ENCODE results near the gene NAA10.

Gene NAA10

GRCh38 chrX:153909980-153910360, 24.9 kb downstream of the NAA10 start:
- no peak for DNase-seq (ENCODE audit: low read depth in 1 of 2, low spot score in 1 of 2)

- no peak for DNase-seq (ENCODE audit: low read depth in 1 of 2, low spot score in 1 of 2)
These were observed 25.5 kb downstream of the NAA10 start for GRCh38 chrX:153909024-153909979.

- DNase-seq (ENCODE audit: low read depth in 1 of 2, low spot score in 1 of 2) = no peak
These were observed 26.5 kb downstream of the NAA10 start for GRCh38 chrX:153908219-153908860.

- no peak for DNase-seq (ENCODE audit: low read depth in 1 of 2, low spot score in 1 of 2)
These were observed 27.4 kb downstream of the NAA10 start for GRCh38 chrX:153907456-153907855.

- DNase-seq (ENCODE audit: low read depth in 1 of 2, low spot score in 1 of 2) = no peak
These were observed 28.5 kb downstream of the NAA10 start for GRCh38 chrX:153906126-153906917.

DNA sequence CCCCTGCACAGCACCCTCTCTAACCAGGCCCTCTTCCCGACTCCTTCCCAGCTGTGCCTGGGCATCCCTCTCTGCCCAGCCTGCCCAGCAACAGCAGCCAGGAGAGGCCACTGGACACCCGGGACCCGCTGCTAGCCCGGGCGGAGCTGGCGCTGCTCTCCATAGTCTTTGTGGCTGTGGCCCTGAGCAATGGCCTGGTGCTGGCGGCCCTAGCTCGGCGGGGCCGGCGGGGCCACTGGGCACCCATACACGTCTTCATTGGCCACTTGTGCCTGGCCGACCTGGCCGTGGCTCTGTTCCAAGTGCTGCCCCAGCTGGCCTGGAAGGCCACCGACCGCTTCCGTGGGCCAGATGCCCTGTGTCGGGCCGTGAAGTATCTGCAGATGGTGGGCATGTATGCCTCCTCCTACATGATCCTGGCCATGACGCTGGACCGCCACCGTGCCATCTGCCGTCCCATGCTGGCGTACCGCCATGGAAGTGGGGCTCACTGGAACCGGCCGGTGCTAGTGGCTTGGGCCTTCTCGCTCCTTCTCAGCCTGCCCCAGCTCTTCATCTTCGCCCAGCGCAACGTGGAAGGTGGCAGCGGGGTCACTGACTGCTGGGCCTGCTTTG, 29.2 kb downstream of the NAA10 start:
- DNase-seq (ENCODE audit: low read depth in 1 of 2, low spot score in 1 of 2) = no peak

GRCh38 chrX:153903991-153904957, 30.6 kb downstream of the NAA10 start, which contains the start of gene AVPR2:
Gene AVPR2 (plus strand): TSS chrX:153904673. CDS start chrX:153905146, 473 bp downstream.
- DNase-seq (ENCODE audit: low read depth in 1 of 2, low spot score in 1 of 2) = no peak

GRCh38 chrX:153903238-153903980, 31.4 kb downstream of the NAA10 start:
- no peak for DNase-seq (ENCODE audit: low read depth in 1 of 2, low spot score in 1 of 2)

GRCh38 chrX:153902385-153902784, 32.5 kb downstream of the NAA10 start:
- DNase-seq (ENCODE audit: low read depth in 1 of 2, low spot score in 1 of 2) = no peak

DNA sequence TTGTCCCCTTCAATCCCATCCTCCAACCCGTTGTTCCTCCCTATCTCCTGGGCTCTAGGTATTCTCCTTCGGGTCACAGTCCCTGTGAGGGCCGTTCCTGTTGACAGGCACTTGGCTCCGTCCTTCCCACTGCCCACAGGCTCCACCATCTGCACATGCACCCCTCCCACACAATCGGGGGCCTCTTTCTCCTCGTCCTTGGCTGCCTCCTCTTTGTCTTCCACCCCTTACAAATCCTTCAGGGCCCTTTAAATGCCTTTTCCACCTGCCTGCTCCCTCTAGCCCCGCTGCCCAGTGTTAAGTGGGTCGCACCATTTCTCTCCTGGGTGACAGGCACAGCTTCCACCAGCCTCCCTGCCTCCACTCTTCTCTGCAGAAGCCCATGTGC, 33.1 kb downstream of the NAA10 start:
- DNase-seq (ENCODE audit: low read depth in 1 of 2, low spot score in 1 of 2) = no peak

DNA sequence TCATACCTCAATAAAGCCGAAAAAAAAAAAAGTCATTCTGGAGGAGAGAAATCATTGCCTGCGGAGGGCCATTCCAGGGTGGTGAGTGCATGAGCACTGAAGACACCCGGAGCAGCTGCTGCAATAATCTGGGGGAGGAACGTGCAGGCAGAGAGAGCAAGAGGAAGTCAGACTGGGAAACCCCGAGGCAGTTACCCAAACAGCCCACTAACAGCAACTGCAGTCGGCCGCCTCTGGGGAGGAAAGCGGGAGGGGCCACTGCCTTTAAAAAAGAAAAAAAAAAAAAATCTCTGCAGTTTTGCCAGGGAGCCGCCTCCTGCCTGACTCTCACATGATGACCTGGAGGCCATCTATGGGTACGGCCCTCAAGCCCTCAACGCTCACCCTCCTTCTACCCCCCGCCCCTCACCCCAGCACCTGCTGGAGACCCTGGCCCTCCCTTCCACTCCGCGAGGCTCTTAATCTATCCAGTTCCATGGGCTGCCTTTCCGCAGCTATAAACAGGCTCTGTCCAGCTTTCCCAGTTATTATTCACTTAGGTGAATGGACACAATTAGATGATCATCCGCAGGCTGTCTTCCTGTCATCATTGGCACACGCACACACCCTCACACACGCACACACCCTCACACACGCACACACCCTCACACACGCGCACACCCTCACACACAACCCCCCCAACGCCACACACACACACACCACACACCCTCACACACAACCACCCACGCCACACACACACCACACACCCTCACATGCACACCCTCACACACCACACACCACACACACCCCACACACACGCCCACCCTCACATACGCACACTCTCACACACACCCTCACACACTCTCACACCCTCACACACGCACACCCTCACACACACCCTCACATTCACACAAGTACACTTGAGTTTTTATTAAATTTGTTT, 33.7 kb downstream of the NAA10 start:
- peak in 1 of 2 donors; percentile 43 for DNase-seq (ENCODE audit: low read depth in 1 of 2, low spot score in 1 of 2)

DNA sequence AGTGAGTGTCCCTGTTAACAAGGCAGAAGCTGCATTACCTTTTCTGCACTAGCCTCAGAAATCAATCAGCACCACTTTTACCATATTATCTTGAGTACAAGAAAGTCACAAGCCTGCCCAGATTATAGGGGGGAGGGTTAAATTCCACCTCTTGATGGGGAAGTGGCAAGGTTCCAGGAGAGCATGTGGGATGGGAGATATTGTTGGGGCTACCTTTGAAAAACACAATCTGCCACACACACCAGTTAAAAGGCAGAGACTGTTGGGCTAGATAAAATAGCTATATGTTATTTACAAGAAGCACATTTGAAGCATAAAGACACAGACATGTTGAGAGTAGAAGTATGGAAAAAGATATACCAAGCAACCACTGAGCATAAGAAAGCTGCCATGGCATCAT, 36.9 kb downstream of the NAA10 start:
- DNase-seq (ENCODE audit: low read depth in 1 of 2, low spot score in 1 of 2) = no peak

- no peak for DNase-seq (ENCODE audit: low read depth in 1 of 2, low spot score in 1 of 2)
These were observed 45.7 kb downstream of the NAA10 start for GRCh38 chrX:153889123-153889522.

DNA sequence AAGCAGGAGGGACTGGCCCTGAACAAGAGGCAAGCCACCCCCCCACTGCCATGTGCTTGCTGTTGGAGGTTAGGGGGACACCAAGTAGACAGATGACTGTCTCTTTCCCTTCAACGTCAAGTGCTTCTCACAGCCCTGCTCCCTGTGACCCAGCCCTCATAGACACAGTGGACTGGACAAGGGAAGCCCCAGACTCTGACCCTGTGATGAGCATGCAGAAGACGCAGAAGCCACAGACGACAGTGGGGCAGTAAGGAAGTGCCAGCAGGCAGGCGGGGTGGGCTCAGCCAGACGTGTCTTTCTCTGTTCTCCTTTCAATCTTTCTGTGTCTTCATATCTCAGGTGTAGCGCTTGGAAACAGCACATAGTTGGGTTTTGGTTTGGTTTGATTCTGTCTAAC, 46.5 kb downstream of the NAA10 start:
- no peak for DNase-seq (ENCODE audit: low read depth in 1 of 2, low spot score in 1 of 2)

GRCh38 chrX:153887385-153887784, 47.5 kb downstream of the NAA10 start:
- DNase-seq (ENCODE audit: low read depth in 1 of 2, low spot score in 1 of 2) = no peak

GRCh38 chrX:153886915-153887314, 47.9 kb downstream of the NAA10 start:
- DNase-seq (ENCODE audit: low read depth in 1 of 2, low spot score in 1 of 2) = no peak

DNA sequence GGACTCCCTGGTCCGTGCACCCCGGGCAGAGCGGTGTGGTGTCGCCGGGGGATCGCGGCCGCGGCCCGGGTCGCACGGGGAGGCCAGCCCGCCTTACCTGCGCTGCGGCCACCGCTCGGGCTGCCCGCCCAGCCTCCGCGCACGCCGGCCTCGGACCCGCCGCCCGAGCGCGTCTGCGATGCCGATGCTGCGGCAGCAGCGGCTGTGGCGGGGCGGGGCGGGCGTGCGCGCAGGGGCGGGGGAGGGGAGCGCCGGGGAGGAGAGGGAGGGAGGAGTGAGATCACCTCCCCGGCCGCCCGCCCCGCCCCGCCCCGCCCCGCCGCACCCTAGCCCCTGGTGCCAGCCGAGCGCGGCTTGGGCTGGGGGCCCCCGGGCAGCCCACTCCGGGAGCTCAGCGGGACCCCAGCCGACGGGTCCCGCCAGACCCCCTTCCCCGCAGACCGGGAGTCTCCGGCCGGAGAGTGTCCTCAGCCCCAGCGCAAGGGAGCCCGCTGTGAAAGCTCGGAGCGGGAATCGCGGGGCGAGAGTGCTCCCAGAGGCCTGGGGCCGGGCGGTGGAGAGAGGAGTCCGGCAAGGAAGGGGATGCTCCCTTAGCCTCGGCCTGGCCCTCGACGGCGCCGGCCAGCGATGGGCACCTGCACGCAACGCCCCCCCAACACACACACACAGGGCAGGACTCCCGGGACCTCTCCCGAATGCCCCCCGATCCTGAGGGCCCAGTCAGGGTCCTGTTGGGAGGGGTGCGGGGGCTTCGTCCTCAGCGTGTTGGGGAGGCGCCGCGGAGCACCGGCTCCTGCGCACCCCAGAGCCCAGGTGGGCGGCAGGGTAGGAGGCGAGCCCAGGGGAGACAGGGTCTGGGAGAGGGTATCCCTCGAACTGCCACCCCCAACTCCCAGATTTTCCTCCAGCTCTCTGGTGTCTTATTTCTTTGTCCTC, 48.6 kb downstream of the NAA10 start, which contains the start of gene L1CAM:
Gene L1CAM (minus strand): TSS at position 206 of the 936 bp plus-strand sequence. CDS start 10,337 bp downstream, outside the sequence.
- no peak for DNase-seq (ENCODE audit: low read depth in 1 of 2, low spot score in 1 of 2)
